GM12801 (cell line): ENCODE measurements around the gene TRIM65.

ENCODE experiments used
- TF ChIP-seq, protein P1 (sequence below): IDR thresholded peaks from one replicate; pipeline ENCODE4 v1.5.1; 2011; ENCODE audit warnings: control low read depth; ENCODE audit not compliant: insufficient read length; ENCODE audit errors: extremely low read depth

TRIM65 gene

DNA sequence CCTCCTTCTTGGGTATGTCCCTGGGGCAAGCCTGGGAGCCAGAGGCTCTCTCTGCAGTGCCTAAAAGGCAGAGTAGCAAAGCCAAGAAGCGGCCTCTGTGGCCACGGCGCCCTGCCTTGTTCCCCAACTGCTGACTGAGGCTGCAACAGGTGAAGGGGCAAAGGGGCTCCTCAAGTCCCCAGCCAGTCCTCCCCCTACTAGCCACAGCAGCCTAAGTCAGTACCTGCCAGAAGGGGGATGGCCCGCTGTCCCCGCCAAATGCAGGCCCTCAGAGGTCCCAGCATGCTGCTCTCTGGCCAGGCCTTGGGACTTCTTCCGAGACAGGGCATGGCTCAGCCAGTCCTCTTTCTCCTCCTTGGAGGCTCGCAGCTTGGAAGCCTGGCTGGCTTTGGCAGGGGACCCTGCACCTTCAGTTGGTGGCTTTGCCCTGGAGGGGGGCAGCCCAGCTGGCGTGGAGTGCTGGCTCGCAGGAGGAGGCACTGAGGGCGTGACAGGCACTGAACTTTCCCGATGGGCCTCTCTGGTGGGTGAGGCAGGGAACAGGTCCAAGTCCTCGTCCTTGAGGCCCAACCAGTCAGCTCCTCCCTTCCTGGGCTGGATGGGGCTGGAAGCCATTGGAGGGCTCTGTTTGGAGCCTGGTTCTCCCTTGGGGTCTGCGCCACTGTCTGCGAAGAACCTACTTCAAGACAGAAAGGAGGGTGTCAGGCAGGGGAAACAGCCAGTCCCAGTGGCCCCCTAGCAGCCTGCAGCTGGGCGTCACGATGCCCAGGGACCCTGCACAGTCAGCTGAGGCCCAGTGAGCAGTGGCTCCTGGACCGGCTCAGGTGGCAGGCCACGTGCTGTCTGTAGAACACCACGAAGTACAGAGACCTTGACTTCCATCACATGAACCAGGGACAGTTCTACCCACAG is 26.5 kb upstream of the TRIM65 start:
- TF ChIP-seq, protein P1, sequence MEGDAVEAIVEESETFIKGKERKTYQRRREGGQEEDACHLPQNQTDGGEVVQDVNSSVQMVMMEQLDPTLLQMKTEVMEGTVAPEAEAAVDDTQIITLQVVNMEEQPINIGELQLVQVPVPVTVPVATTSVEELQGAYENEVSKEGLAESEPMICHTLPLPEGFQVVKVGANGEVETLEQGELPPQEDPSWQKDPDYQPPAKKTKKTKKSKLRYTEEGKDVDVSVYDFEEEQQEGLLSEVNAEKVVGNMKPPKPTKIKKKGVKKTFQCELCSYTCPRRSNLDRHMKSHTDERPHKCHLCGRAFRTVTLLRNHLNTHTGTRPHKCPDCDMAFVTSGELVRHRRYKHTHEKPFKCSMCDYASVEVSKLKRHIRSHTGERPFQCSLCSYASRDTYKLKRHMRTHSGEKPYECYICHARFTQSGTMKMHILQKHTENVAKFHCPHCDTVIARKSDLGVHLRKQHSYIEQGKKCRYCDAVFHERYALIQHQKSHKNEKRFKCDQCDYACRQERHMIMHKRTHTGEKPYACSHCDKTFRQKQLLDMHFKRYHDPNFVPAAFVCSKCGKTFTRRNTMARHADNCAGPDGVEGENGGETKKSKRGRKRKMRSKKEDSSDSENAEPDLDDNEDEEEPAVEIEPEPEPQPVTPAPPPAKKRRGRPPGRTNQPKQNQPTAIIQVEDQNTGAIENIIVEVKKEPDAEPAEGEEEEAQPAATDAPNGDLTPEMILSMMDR = no peak

DNA sequence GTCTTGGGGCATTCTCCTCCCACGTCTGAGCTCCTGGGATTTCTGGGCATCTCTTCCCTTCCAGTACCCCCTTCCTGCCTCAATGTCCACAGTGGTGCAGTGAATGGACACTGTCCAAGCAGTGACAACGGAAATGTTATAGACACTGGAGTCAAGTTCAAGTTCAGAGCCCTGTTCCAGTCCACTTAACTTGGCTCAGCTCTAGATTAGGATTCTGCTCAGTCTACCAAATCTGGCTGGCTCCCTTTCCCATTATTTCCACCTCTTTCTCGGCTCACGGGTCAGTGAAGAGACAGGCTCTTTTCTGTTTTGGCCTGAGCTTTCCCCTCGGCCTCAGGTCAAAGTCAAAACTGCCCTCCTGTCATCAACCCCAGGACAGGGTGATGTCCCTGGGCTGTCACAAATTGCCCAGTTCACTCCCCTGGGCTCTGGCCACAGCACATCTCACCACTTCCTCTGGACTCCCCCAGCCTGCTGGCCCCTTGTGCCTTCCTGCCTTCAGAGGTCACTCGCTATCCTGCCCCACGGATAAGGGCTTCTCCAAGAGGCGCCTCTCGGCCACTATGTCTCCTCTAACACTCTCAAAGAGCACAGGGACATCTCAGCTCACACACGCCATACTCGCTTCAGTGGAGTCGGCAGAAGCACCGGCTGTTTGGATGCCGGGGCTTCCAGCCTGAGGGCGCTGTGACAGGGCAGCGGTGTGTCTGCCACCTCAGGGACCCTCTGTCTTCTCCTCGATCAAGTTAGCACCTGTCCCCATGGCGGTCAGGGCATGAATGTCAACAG is 25.6 kb upstream of the TRIM65 start:
- TF ChIP-seq, protein P1 = no peak

DNA sequence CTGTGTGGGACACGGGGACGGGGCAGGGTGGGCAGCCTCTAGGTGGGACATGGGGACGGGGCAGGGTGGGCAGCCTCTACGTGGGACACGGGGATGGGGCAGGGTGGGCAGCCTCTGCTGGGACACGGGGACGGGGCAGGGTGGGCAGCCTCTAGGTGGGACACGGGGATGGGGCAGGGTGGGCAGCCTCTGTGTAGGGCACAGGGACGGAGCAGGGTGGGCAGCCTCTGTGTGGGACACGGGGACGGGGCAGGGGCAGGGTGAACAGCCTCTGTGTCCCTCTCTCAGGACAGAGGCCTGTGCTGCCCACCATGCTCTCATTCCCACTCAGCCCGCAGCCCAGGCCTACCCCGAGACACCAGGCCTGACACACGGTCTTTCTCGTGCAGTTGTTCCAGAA is 24.8 kb upstream of the TRIM65 start:
- TF ChIP-seq, protein P1 = no peak

DNA sequence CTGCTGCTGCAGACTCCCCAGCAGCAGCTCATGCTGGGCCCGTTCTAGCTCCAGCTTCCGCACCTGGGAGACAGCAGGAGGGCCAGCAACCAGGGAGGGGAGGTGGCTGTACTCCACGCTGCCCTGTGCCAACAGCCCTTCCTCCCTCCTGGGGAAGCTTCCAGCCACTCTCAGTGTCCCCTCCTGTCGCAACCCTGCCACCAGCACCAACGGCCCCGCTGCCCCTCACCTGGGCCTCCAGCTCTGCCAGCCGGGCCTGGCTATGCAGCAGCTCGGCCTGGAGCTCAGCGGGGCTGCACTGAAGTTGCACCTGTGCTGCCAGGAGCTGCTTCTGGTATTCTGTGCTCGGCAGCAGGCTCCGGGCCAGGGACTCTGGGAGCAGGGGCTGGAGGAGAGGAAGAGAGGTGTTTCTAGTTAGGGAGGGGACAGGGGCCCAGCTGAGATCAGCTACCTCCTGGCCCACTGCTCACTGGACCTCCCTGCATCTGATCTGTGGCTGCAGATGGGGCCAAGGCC is 23.4 kb upstream of the TRIM65 start:
- TF ChIP-seq, protein P1 = no peak

DNA sequence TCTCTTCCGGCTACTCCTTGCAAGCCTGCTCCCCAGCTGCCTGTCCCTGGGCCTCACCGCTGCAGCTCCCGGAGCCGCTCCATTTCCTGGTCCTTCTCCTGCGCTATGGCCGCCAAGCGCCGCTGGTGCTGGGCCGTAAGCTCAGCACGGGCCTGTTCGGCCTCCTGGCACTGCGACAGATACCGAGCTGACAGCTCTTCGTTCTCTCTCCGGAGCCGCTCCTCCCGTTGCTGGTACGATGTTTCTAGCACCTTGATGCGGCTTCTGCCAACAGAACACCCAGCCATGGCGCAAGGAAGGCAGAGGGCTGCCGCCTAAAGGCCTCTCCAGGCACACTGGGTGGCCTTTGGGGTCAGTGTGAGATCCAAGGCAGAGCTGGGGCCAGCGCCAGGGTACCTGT is 22.9 kb upstream of the TRIM65 start:
- TF ChIP-seq, protein P1 = no peak

DNA sequence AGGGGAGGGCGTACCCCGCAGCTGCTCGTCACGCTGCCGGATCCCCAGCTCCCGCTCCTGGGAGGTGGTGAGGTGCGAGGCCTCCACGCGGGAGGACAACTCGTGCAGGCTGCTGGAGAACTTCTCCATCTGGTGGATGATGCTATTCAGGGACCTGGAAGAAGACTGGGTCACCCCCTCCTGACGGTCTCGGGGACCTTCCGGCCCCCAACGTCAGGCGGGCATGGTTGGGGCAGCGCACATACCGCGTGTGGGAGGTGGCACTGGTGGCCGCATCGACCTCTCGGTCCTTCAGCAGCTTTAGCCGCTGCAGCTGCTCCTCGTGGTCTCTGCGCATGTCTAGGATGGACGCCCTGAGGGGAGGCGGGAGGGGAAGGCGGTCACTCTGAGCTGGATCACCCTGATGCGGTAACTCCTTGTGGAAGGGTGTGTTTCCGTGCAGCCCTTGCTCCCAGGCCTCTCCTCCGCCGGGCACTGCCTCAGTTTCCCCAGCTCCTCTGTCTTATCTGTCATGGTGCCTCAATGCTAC is 21.2 kb upstream of the TRIM65 start:
- TF ChIP-seq, protein P1 = no peak
